ENCODE data around the gene HINT2.

The HINT2 gene

DNA sequence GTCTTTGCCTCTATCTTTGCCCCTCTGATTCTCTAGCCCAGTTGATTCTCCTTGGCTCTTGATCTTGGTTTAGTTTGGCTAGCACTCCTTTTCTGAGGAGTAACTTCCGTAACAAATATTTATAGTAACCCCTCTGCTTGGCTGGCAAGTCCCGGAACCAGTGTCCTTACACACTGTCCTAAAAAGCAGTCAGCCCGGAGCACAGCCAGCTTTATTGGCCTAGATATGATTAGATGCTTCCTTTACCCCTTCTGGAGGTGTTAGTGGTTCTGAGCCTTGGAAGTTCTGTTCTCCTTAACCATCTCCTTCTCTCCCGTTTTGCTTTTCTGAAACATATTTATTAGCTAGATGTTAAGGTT is 43.8 kb downstream of the HINT2 start:
- TF ChIP-seq Cebpa-rat (IDR thresholded peaks at IDR 0.05): no peak
- H3K9me3 ChIP-seq: no peaks in the 10 kb centered on the region
- no peaks in the 10 kb centered on the region for H3K27me3 ChIP-seq
- H3K4me2 ChIP-seq: no peak overlapping the region
- no peak overlapping the region for H3K4me3 ChIP-seq
- H3K9ac ChIP-seq: no peak overlapping the region
- peaks cover 12% of the 10 kb centered on the region for H3K4me1 ChIP-seq
- no peak overlapping the region for H3K27ac ChIP-seq
- H4K20me1 ChIP-seq: no peaks in the 10 kb centered on the region
- no peaks in the 10 kb centered on the region for H3K36me3 ChIP-seq

DNA sequence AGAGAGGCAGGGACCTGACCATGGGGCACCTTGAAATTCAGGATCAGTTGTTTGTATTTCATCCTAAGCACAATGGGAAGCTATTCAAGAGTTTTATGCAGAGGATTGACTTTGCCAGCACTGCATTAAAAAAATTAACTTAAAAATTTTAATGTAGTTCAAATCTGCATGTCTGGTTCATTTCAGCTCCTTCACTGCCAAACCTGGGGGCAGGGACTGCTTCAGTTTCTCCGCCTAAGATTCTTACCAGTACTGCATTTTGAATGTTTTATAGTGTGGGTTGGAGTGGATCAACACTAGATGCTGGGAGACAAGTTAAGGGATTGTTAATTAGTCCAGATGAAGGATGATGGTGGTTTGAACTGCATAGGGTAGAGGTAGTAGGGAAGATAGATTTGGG is 45.1 kb downstream of the HINT2 start:
- H4K20me1 ChIP-seq: no peaks in the 10 kb centered on the region
- H3K4me3 ChIP-seq: no peak overlapping the region
- no peak overlapping the region for H3K27ac ChIP-seq
- peaks cover 3% of the 10 kb centered on the region; the same call in 1 of the 2 replicates for H3K9me3 ChIP-seq
- H3K36me3 ChIP-seq: no peaks in the 10 kb centered on the region
- no peaks in the 10 kb centered on the region for H3K27me3 ChIP-seq
- H3K4me2 ChIP-seq: no peak overlapping the region
- H3K4me1 ChIP-seq: no peaks in the 10 kb centered on the region
- no peak for TF ChIP-seq Cebpa-rat (IDR thresholded peaks at IDR 0.05)
- H3K9ac ChIP-seq: no peak overlapping the region

DNA sequence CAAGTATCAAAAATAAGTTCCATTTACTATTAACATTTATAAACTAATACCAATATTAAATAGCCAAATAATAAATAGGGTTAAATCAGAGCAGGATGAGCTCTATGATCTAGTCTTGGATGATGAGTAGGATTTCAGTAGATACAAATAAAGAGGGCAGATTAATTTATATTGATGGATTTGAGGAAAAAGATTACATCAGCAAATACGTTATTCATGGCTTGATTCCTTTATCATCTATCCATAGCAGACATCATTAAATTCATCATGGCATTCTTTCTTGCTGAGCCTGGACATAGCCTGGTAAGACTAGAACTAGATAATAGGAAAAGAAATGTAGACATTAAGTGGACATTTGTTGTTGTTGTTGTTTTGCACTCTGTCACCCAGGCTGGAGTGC is 47.4 kb downstream of the HINT2 start:
- H3K36me3 ChIP-seq: no peaks in the 10 kb centered on the region
- H3K4me3 ChIP-seq: no peak overlapping the region
- no peak for TF ChIP-seq Cebpa-rat (IDR thresholded peaks at IDR 0.05)
- H3K9ac ChIP-seq: no peak overlapping the region
- no peaks in the 10 kb centered on the region for H3K27me3 ChIP-seq
- H4K20me1 ChIP-seq: no peaks in the 10 kb centered on the region
- no peaks in the 10 kb centered on the region for H3K4me1 ChIP-seq
- H3K9me3 ChIP-seq: peaks cover 3% of the 10 kb centered on the region; the same call in 1 of the 2 replicates
- no peak overlapping the region for H3K27ac ChIP-seq
- no peak overlapping the region for H3K4me2 ChIP-seq

DNA sequence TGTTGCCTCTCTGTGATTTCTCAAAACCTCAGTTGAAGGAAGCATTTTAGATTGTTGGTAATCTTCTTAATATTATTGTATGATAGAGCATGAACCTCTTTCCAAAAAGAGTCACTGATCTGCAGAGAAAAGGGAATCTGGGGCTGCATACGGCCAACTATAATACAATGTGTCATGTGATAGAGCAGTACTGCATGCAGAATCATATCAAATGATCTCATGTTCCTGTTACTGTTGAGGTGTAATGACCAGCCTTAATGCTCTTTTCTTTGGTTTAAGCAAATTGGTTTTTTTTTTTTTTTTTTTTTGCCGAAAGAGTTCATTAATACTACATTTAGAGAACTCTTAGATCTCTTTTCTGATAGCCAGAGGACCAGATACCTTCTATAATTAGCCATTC is 47.8 kb downstream of the HINT2 start:
- H3K27me3 ChIP-seq: no peaks in the 10 kb centered on the region
- no peaks in the 10 kb centered on the region for H4K20me1 ChIP-seq
- H3K36me3 ChIP-seq: no peaks in the 10 kb centered on the region

DNA sequence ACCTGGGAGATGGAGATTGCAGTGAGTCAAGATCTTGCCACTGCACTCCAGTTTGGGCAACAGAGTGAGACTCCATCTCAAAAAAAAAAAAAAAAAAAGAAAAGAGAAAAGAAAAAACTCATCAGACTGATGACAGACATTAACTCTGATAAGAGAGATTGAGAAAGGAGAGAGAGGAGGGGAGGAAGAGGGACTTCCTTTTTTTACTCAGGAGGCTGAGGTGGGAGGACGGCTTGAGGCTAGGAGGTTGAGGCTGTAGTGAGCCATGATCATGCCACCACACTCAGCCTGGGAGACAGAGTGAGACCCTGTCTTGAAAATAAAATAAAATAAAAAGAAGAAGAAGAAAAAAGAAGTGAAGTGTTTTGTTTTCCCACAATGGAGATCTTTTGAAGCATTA is 51.0 kb downstream of the HINT2 start:
- Histone ChIP-seq H3K36me3 (no peaks in the 10 kb centered on the region), H3K9me3 (peaks cover 3% of the 10 kb centered on the region; the same call in 1 of the 2 replicates), H3K27ac (no peak overlapping the region), H3K4me1 (peaks cover 32% of the 10 kb centered on the region), H3K27me3 (no peaks in the 10 kb centered on the region), H3K4me3 (no peak overlapping the region), H3K4me2 (no peak overlapping the region), H3K9ac (no peak overlapping the region), H4K20me1 (no peaks in the 10 kb centered on the region)
- TF ChIP-seq Cebpa-rat (IDR thresholded peaks at IDR 0.05): no peak

More for the DNA sequence above, 47.8 kb downstream of the HINT2 start:
- no peak overlapping the region for H3K9ac ChIP-seq
- H3K4me2 ChIP-seq: no peak overlapping the region
- 0 out of 2 replicates have a peak, but pooled peaks cover under 1% of the 10 kb centered on the region for H3K4me1 ChIP-seq
- peaks cover 3% of the 10 kb centered on the region; the same call in 1 of the 2 replicates for H3K9me3 ChIP-seq
- TF ChIP-seq Cebpa-rat (IDR thresholded peaks at IDR 0.05): no peak
- no peak overlapping the region for H3K4me3 ChIP-seq
- H3K27ac ChIP-seq: no peak overlapping the region

DNA sequence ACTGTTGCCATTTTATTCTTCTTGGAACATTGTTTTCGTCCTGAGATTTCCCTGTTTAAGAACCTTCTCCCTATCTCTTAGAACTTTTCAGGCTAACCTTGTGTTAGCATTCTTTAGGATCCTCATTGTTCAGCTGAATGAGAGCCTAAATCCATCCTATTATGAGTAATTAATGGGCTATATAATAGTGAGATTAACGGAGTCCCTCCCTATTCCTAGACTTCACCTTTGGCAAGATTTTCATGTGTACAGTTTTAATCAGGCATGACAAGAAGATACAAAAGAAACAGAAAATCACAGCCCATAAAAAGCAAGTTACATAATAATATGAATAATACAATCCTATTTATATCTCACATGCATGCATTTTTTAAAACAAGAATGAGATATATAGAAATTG is 51.7 kb downstream of the HINT2 start:
- no peaks in the 10 kb centered on the region for H3K36me3 ChIP-seq
- no peak for TF ChIP-seq Cebpa-rat (IDR thresholded peaks at IDR 0.05)
- peaks cover 38% of the 10 kb centered on the region for H3K4me1 ChIP-seq
- H3K9me3 ChIP-seq: peaks cover 3% of the 10 kb centered on the region; the same call in 1 of the 2 replicates
- no peaks in the 10 kb centered on the region for H3K27me3 ChIP-seq
- H3K4me2 ChIP-seq: no peak overlapping the region
- no peaks in the 10 kb centered on the region for H4K20me1 ChIP-seq
- H3K9ac ChIP-seq: no peak overlapping the region
- H3K27ac ChIP-seq: no peak overlapping the region
- H3K4me3 ChIP-seq: no peak overlapping the region
